ENCODE data around the gene TUFT1. TPM values are rescaled to one million over a fixed set of nuclear protein-coding genes. Genes with fewer than 3 reads are reported as not detected.

TUFT1 gene
- total RNA-seq (2016; rRNA removed; fragmentation: Illumina TruSeq; extraction: Trizol) (7.3 and 7.7 TPM in 2 replicates), polyA plus RNA-seq (2011; rRNA removed) (6.4 and 6.7 TPM in 2 replicates), polyA minus RNA-seq (2011; rRNA and poly(A)+ RNA removed; ENCODE audit: low replicate concordance) (6.3 and 18.3 TPM in 2 replicates), Bru-seq, nascent RNA (percentile 56 among the genes with signal in this experiment), BruChase-seq, experiment 1, labeled RNA remaining after a 6-hour chase (percentile 68 among the genes with signal in this experiment), BruChase-seq, experiment 2, labeled RNA remaining after a 2-hour chase (percentile 62 among the genes with signal in this experiment)
- 0.51 and 1.2 TPM in 2 replicates for total RNA-seq (2016; cell fraction: cytosol; rRNA removed; fragmentation: Illumina TruSeq; extraction: Trizol; ENCODE audit: low read depth)
- 6.6 and 6.9 TPM in 2 replicates for total RNA-seq (2016; cell fraction: insoluble cytoplasmic fraction; rRNA removed; fragmentation: Illumina TruSeq; extraction: Trizol)
- total RNA-seq (2016; cell fraction: membrane; rRNA removed; fragmentation: Illumina TruSeq; extraction: Trizol), result 2.6 and 3.1 TPM in 2 replicates
- total RNA-seq (2016; cell fraction: nucleus; rRNA removed; fragmentation: Illumina TruSeq; extraction: Trizol), result 5.0 and 5.2 TPM in 2 replicates
- 4.2 and 5.5 TPM in 2 replicates for polyA plus RNA-seq (2011; cell fraction: cytosol; rRNA removed)
- polyA plus RNA-seq (2011; cell fraction: nucleus; rRNA removed), result 6.5 and 8.6 TPM in 2 replicates
- 5.2 and 6.2 TPM in 2 replicates for polyA plus RNA-seq (2012)
- polyA plus RNA-seq (2016; cell fraction: cytosol; fragmentation: Illumina TruSeq; extraction: Trizol; ENCODE audit: low read depth), result 0.33 and 0.35 TPM in 2 replicates
- 5.0 and 5.6 TPM in 2 replicates for polyA plus RNA-seq (2016; cell fraction: insoluble cytoplasmic fraction; fragmentation: Illumina TruSeq; extraction: Trizol; ENCODE audit: low read depth)
- polyA plus RNA-seq (2016; cell fraction: membrane; fragmentation: Illumina TruSeq; extraction: Trizol; ENCODE audit: low read depth), result 1.1 TPM in 2 replicates
- polyA plus RNA-seq (2016; cell fraction: nucleus; fragmentation: Illumina TruSeq; extraction: Trizol; ENCODE audit: insufficient read depth, low read depth), result 7.7 and 10.7 TPM in 2 replicates
- 3.2 and 3.9 TPM in 2 replicates for polyA minus RNA-seq (2011; cell fraction: cytosol; rRNA and poly(A)+ RNA removed)
- 6.3 and 7.5 TPM in 2 replicates for polyA minus RNA-seq (2011; cell fraction: nucleus; rRNA and poly(A)+ RNA removed)
- long read RNA-seq, experiment 1, partial matches to known transcripts, result 0 of 4 reads
- long read RNA-seq, experiment 1, other reads (novel, unspliced or antisense), result 0 of 4 reads
- long read RNA-seq, experiment 2, partial matches to known transcripts, result 10 of 15 reads
- long read RNA-seq, experiment 2, other reads (novel, unspliced or antisense), result 1 of 15 reads

- H3K27me3 ChIP-seq (ENCODE audit: control insufficient read depth in 1 of 2, insufficient read depth in 2 of 2, low read length in 2 of 2), result no peaks in the 10 kb centered on the region; a peak in 1 of 5 replicates
- POLR2A ChIA-PET, result interaction anchor here (0.7 to 3.2 kb wide), 37 partner anchors 9 to 1653 kb away, joined by 3 to 41 read pairs (median 4); partner anchors contain the start of genes C2CD4D, CGN, MRPL9 and PI4KB
- intact Hi-C loops (cut with micrococcal nuclease; ENCODE audit: unreplicated experiment) (loop anchor here (10.0 kb wide), 1 partner anchor 294 kb away; the partner anchor contains the start of genes C2CD4D and RORC), in situ Hi-C loops (cut with HindIII; ENCODE audit: extremely low pct_ligation_motif_present, low pct_unique_long_range_greater_than_20kb) (loop anchor here (25.0 kb wide), 1 partner anchor 197 kb away; no protein-coding TSS in a partner anchor)
- H3K4me1 ChIP-seq (ENCODE audit: insufficient read depth, low read length), result peaks cover 31% of the 10 kb centered on the region
- 1% methylated on average over 27 of the region's 70 CpGs for WGBS (ENCODE audit: low lambda C conversion rate)
- H2AFZ ChIP-seq (ENCODE audit: low read length), result peak within 1 kb of the TSS; percentile 50
- H3K79me2 ChIP-seq (ENCODE audit: insufficient read depth, low read length), result peaks cover 13% of the 10 kb centered on the region
- TSS peak; percentile 69 for BruUV-seq (replicated peaks)
- CTCF ChIA-PET (ENCODE audit: low intra/inter-chr PET ratio, low total read pairs), result no interaction called here
- peak within 1 kb of the TSS; percentile 70 for H3K27ac ChIP-seq (ENCODE audit: extremely low read length, insufficient read depth, low read length)
- ATAC-seq, result peak; percentile 93
- H3K4me3 ChIP-seq (replicated peaks in 1 of 3; ENCODE audit: insufficient read depth in 1 of 3, low read depth in 2 of 3, low read length in 3 of 3), result peak within 1 kb of the TSS; percentile 70 to 82 (median 73)
- H4K20me1 ChIP-seq (ENCODE audit: insufficient read depth, low read length), result no peaks in the 10 kb centered on the region
- no peaks in the 10 kb centered on the region for H3K36me3 ChIP-seq (replicated peaks in 1 of 2; ENCODE audit: control insufficient read depth in 1 of 2, insufficient read depth in 2 of 2, low read length in 2 of 2)
- peak; percentile 90 for DNase-seq (ENCODE audit: low spot score)
- FAIRE-seq, result peak; percentile 53
- H3K9me3 ChIP-seq (ENCODE audit: low read length), result no peaks in the 10 kb centered on the region
- peak within 1 kb of the TSS; percentile 76 for H3K9ac ChIP-seq (ENCODE audit: insufficient read depth, low read depth, low read length)
- peak within 1 kb of the TSS; percentile 97 for H3K4me2 ChIP-seq (ENCODE audit: low read depth, low read length)
- TF ChIP-seq RBM22 (optimal IDR thresholded peaks at IDR 0.05; ENCODE audit: low read length) (no peak), ZNF788 (CRISPR knock-in tag; IDR thresholded peaks at IDR 0.05; ENCODE audit: borderline replicate concordance) (0 out of 2 replicates have a peak, but pooled peaks have one; percentile 63), ZNF543 (CRISPR knock-in tag; IDR thresholded peaks at IDR 0.05) (no peak), MED1 (CRISPR knock-in tag; IDR thresholded peaks at IDR 0.05) (peak; percentile 55), TCF7L2 (IDR thresholded peaks at IDR 0.05; ENCODE audit: low read depth, low read length) (no peak), ZNF180 (CRISPR knock-in tag; IDR thresholded peaks at IDR 0.05; ENCODE audit: borderline replicate concordance, low read depth) (no peak), POGK (CRISPR knock-in tag; conservative IDR thresholded peaks at IDR 0.05) (peak; percentile 62; the same call in 1 of the 2 replicates), GATAD1 (CRISPR knock-in tag; IDR thresholded peaks at IDR 0.05) (peak; percentile 39), THAP11 (CRISPR knock-in tag; IDR thresholded peaks at IDR 0.05) (peak; percentile 67), ARID5B (CRISPR knock-in tag; IDR thresholded peaks at IDR 0.05) (peak; percentile 13; the same call in 1 of the 2 replicates), ZNF335 (CRISPR knock-in tag; IDR thresholded peaks at IDR 0.05) (0 out of 2 replicates have a peak, but pooled peaks have one; percentile 46)
These were observed at the start of gene TUFT1 for GRCh38 chr1:151540021-151540981. Gene TUFT1, plus strand, starts transcription at chr1:151540309. Its CDS starts 58 bp downstream, at chr1:151540367.
